ENCODE measurements around the gene FCHSD1.
"Not testable (repeated sequence)": the region's sequence is repeated elsewhere in the genome, so short reads cannot be mapped to it uniquely, and the experiment has no call there.

FCHSD1 gene

GRCh38 chr5:141617682-141618029, 33.6 kb downstream of the FCHSD1 start:
- no peak for DNase-seq (ENCODE audit: low spot score)

DNA sequence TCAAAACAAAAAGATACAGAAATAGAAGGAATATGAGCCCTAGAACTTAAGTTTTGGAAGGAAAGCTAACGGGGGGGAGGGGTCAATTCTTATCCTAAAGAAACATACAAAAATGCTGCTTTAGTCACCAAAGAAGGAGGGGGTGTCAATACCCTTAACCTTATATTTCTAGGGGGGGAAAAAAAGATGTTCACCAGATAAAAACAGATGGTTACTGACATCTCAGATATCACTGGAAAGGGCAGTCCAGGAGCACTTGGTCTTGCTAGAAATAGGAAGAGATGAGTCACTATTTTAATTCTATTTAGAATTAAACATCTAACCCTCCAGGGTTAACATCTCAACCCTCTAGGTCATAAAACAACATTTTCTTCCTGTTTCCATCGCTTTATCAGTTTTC, 34.1 kb downstream of the FCHSD1 start:
- DNase-seq (ENCODE audit: low spot score): no peak

GRCh38 chr5:141615991-141616720, 35.1 kb downstream of the FCHSD1 start:
- DNase-seq (ENCODE audit: low spot score): no peak

GRCh38 chr5:141613344-141613743, 37.9 kb downstream of the FCHSD1 start:
- DNase-seq (ENCODE audit: low spot score): no peak

- DNase-seq (ENCODE audit: low spot score): no peak
These were observed 39.9 kb downstream of the FCHSD1 start for GRCh38 chr5:141611289-141611688.

- DNase-seq (ENCODE audit: low spot score): not testable (repeated sequence)
These were observed 41.3 kb downstream of the FCHSD1 start for GRCh38 chr5:141609921-141610320.

GRCh38 chr5:141609044-141609443, 42.2 kb downstream of the FCHSD1 start:
- no peak for DNase-seq (ENCODE audit: low spot score)

DNA sequence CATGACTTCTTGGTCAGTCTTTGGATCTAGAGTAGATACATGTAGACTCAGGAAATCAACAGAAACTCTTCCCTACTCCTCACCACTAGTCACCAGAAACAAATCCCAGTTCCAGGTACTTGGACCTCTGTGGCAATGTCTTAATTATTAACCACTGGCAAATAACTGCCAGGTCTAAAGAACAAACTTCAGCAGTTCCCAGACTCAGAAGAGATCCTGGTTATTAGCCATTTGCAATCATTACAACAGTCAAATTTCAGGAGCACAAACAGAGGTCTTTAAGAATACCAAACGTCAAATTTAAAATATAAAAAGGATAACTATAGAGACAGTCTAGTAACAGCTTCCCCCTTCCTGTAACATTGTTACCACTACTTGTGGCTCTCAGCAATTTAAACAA, 42.7 kb downstream of the FCHSD1 start:
- no peak for DNase-seq (ENCODE audit: low spot score)

GRCh38 chr5:141608046-141608445, 43.2 kb downstream of the FCHSD1 start:
- DNase-seq (ENCODE audit: low spot score): no peak

DNA sequence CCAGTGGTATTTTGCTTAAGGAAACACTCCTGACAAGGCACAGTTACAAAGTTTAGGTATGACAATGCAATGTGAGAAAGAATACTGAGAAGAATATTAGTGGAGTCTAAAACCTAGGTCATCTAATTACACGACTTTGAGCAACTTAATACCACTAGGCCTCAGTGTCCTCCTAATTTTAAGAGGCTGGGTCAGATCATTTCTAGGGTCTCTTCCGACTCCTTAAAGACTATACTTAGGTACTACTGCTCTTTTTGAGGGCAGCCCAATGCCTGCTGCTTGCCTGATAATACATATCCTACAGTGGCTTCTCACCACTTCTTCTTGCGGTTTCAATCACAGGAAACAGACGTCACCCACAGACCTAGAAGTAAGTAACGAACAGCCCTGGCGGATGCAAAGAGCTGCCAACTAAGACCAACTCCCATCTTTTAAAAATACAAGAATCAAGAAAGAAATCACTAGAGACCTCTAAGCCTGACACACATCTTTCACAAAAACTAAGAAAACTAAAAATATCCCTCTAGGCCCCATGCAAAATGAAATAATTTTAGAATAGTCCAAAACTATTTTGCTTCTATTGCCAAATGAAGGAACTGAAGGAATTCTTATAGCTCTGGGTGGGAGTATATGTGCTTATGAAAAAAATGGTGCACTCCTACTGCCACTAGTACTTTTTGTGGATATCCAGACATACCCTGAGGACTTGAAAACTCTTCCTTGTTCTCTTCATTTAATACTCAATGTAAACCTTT, 45.5 kb downstream of the FCHSD1 start:
- DNase-seq (ENCODE audit: low spot score): no peak

- DNase-seq (ENCODE audit: low spot score): peak; percentile 12
These were observed 47.1 kb downstream of the FCHSD1 start for GRCh38 chr5:141603923-141604717.

DNA sequence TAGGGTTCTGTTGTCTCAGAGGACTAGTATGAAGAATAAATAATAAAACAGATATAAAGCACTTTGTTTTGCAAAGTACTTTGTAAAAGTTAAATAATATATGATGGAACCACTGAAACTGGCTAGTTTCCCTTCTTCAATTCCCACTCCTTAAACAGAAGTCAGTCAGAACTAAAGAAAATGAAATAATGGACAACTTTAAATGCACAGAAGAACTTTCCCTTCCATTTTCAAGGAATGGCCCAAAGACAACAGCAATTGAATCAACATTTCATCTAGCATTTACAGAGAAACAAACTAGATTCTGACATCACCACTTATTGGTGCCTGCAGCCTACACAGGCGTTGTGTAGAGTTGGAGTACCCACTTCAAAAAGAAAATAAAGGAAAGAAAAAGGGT, 48.6 kb downstream of the FCHSD1 start:
- no peak for DNase-seq (ENCODE audit: low spot score)

- DNase-seq (ENCODE audit: low spot score): no peak
These were observed 52.5 kb downstream of the FCHSD1 start for GRCh38 chr5:141598391-141599345.

- no peak for DNase-seq (ENCODE audit: low spot score)
These were observed 53.4 kb downstream of the FCHSD1 start for GRCh38 chr5:141597814-141598213.

- DNase-seq (ENCODE audit: low spot score): no peak
These were observed 53.8 kb downstream of the FCHSD1 start for GRCh38 chr5:141597394-141597793.

- no peak for DNase-seq (ENCODE audit: low spot score)
These were observed 54.4 kb downstream of the FCHSD1 start for GRCh38 chr5:141596867-141597266.

DNA sequence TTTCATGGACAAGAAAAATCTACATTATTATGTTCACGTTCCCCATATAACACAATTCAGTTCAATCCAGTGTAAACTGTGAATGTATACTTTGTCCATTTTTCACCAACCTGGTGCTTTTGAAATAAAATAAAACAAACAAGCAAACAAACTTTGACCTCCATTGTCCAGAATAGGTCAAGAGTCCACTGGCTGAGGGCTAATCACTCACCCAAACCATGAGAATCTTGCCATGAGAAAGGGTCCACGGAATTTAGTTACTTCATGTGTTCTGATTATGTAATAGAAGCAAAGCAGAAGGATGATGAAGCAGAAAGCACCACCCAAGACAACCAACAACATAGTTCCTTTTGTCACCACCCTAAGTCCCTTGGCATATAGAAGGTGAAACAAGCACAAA, 61.1 kb downstream of the FCHSD1 start:
- no peak for DNase-seq (ENCODE audit: low spot score)
